GM23248 (cell line): Measurements from ENCODE around the gene GCH1.

Experiments
- EZH2 ChIP-seq: fragments of 200-600 bp; sonication (generic); IDR thresholded peaks from 2 replicates; pipeline ENCODE4 v1.6.1; 2018; ENCODE audit warnings: antibody characterized with exemption, mild to moderate bottlenecking; ENCODE audit not compliant: insufficient read depth, poor library complexity, severe bottlenecking
- EZH2phosphoT487 ChIP-seq: fragments of 200-600 bp; sonication (generic); IDR thresholded peaks from 2 replicates; pipeline ENCODE4 v1.6.1; 2018; ENCODE audit warnings: antibody characterized with exemption, moderate library complexity, mild to moderate bottlenecking, low read depth; ENCODE audit not compliant: insufficient read depth

DNA sequence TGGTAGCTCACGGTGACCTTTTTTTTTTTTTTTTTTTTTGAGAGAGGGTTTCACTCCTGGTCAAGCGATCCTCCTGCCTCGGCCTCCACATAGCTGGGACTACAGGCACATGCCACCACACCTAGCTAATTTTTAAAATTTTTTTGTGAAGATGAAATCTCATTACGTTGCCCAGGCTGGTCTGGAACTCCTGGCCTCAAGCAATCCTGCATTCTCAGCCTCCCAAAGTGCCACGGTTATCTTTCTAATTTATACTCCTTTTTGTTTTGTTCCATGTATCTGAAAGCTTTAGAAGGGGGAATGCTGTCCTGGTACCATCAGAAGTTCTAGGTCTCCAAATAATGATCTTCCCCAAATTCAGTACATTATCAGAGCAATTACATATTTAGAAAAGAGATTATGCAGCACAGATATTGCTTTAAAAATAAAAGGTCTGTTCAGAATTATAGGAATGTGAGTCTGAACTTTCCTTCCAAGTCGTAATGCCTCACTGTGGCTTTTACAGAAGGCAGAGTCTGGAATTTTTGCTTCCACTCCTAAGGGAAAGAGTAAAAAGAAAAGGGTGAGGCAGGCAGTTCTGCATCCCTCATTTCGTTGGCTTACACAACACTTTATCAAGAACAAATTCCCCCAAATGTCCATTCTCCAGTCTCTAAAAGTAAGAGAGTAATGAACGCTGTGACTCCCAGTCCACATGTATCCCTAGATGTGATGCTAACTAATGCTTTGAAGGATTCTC, 73.0 kb downstream of the GCH1 start:
- TF ChIP-seq EZH2phosphoT487, result no peak
- TF ChIP-seq EZH2, result no peak
